Choroid plexus epithelial cell (primary cell): ENCODE data around the gene SPATS2.

ENCODE experiments used
- DNase-seq: peaks from one replicate; pipeline ENCODE4 v3.0.0-alpha.2; 2010; ENCODE audit warnings: low read depth
- H3K4me3 ChIP-seq: 2 replicates; pipeline ENCODE4 v1.5.1; 2011; ENCODE audit warnings: low read depth, mild to moderate bottlenecking, control low read depth, low read length, moderate library complexity
- TF ChIP-seq, protein P1 (sequence below): conservative IDR thresholded peaks from 2 replicates; pipeline ENCODE4 v1.5.1; 2011; ENCODE audit warnings: low read depth, mild to moderate bottlenecking, control low read depth, inconsistent platforms, low read length, moderate library complexity

Gene SPATS2

GRCh38 chr12:49565406-49566265 is 198.4 kb downstream of the SPATS2 start:
- no peak for DNase-seq
- no peak overlapping the region for H3K4me3 ChIP-seq
- TF ChIP-seq, protein P1, sequence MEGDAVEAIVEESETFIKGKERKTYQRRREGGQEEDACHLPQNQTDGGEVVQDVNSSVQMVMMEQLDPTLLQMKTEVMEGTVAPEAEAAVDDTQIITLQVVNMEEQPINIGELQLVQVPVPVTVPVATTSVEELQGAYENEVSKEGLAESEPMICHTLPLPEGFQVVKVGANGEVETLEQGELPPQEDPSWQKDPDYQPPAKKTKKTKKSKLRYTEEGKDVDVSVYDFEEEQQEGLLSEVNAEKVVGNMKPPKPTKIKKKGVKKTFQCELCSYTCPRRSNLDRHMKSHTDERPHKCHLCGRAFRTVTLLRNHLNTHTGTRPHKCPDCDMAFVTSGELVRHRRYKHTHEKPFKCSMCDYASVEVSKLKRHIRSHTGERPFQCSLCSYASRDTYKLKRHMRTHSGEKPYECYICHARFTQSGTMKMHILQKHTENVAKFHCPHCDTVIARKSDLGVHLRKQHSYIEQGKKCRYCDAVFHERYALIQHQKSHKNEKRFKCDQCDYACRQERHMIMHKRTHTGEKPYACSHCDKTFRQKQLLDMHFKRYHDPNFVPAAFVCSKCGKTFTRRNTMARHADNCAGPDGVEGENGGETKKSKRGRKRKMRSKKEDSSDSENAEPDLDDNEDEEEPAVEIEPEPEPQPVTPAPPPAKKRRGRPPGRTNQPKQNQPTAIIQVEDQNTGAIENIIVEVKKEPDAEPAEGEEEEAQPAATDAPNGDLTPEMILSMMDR, result no peak

DNA sequence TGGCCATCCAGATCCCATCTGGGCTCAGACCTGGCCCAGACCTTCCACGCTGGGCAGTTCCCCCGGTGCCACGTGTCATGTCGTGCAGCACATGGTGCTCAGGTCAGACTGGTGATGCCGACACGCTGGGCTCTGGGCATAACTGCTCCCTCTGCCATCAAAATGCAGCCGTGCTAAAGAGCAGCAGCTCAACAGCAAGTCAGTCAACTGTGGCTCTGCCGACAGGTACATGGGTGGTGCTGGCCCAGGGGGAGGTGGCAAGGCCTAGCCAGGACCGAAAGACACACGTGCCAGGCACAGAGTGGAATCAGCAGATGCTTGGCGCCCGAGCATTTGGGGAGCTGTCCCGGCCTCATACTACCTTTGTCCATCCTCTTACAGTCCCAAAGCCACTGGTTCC is 199.1 kb downstream of the SPATS2 start:
- TF ChIP-seq, protein P1, result no peak
- DNase-seq, result no peak
- H3K4me3 ChIP-seq, result no peak overlapping the region

DNA sequence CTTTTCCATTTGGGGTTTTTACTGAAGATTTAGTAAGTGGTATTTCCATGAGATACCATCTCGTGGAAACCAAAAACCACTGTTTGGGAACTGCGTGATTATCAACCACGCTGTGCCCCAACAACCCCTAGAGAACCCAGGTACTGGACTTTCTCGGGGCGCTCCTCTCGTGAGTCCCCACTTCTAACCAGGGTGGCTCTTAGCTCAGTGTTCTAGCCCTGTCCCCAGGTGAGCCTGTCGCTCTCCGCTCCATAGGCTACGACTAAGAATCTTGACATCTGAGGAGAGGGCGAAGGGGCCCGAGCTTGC is 200.0 kb downstream of the SPATS2 start:
- no peak for DNase-seq
- peak overlapping the region; percentile 98 for H3K4me3 ChIP-seq
- TF ChIP-seq, protein P1, result no peak

- H3K4me3 ChIP-seq, result peak within 1 kb of the TSS; percentile 98
- peak; percentile 95 for DNase-seq
- TF ChIP-seq, protein P1, result no peak
Measured at GRCh38 chr12:49567611-49568441, 200.6 kb downstream of the SPATS2 start, which contains the start of gene MCRS1. TSS of gene MCRS1 (minus strand) at chr12:49568142. CDS start at chr12:49566731, 1,411 bp downstream.

- DNase-seq, result no peak
- peak overlapping the region; percentile 98 for H3K4me3 ChIP-seq
Measured at GRCh38 chr12:49568442-49569162, 201.3 kb downstream of the SPATS2 start.

More at GRCh38 chr12:49568442-49569162, 201.3 kb downstream of the SPATS2 start:
- TF ChIP-seq, protein P1, result no peak
